Uterine smooth muscle cell (primary cell): ENCODE results near the gene KCTD12. TPM values are rescaled to one million over a fixed set of nuclear protein-coding genes. Genes with fewer than 3 reads are reported as not detected.

Source experiments
- total RNA-seq: library from RNA; depleted of rRNA; stranded (reverse); fragments of >200 nt; gene quantifications from 2 replicates; pipeline ENCODE4 v1.2.3, GENCODE V29; 2014

KCTD12 gene
- total RNA-seq, result 5.0 and 11.2 TPM in 2 replicates

DNA sequence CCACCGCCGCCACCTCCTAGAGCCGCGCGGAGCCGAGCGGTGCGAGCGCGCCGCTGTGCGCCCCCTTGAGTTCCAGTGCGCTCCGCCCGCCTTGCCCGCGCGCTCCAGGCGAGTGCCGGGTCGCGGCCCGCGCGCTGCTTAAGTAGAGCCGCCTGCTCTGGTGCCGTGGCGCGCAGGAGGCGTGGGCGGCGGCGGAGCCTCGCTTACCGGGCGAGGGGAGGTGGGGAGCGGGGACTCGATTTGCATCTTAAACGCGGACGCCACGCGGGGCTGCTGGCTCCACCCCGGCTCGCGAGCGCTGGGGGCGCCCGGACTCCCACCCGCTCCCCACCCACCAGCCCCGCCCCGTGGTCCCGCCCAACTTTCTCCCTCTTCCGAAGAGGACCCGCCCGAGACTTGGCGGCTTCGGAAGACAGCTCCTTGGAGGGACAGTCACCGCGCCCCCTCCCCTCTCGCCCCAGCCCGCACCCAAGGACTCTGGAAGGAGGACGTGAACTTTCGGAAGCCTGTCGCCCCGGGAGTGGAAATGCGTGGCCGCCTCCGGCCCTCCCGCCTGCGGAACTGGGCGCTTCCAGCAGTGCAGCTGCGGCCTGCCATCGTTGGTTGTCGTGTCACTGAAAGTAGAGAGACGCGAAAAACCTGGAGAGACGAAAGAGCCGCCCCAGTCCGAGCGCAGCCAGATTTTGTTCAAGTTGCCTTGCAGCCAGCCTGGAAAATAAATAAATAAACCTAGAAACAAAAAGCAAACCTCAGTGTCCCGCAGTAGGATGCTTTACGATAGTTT is at the start of gene KCTD12:
Gene KCTD12, minus strand, starts transcription at position 114 of the 784 bp plus-strand sequence. CDS start 257 bp downstream, outside the sequence.

Other genes with a start within 250 kb of the KCTD12 start
- gene ACOD1, start 62.1 kb upstream of the KCTD12 start, total RNA-seq, result not detected in 2 replicates
- 19.7 and 22.5 TPM in 2 replicates for gene CLN5, start 105.7 kb upstream of the KCTD12 start, total RNA-seq
- 59.0 and 67.3 TPM in 2 replicates for gene FBXL3, start 140.8 kb upstream of the KCTD12 start, total RNA-seq